IMR-90 (cell line): ENCODE measurements around the gene IGF2BP3. TPM values are rescaled to one million over a fixed set of nuclear protein-coding genes. Genes with fewer than 3 reads are reported as not detected.

Experiments
- ATAC-seq: fragments of 200-7000 bp; cut with Tn5 transposase; 2 replicates; pipeline ENCODE4 v1.9.1; 2020; ENCODE audit warnings: low read depth, mild to moderate bottlenecking, moderate library complexity
- BruUV-seq: library from RNA; stranded (reverse); fragments of 400-500 nt; replicated peaks from 2 replicates; lab custom pipeline; 2021; lab: Mats Ljungman, UMichigan
- CTCF ChIA-PET: fragments of 300-600 bp; formaldehyde crosslinking; extraction: SDS; loops from one replicate; lab custom pipeline; 2021; ENCODE audit warnings: antibody characterized with exemption; lab: Yijun Ruan, JAX
- POLR2A ChIA-PET: fragments of 300-600 bp; sonication (Branson Sonifier 250); formaldehyde crosslinking; loops from one replicate; lab custom pipeline; 2022; ENCODE audit warnings: antibody characterized with exemption; ENCODE audit not compliant: unreplicated experiment; lab: Charles Lee
- DNase-seq: peaks from one replicate; pipeline ENCODE4 v3.0.0; 2013
- H2AFZ ChIP-seq: replicated peaks from 2 replicates; pipeline ENCODE3; 2013; ENCODE audit warnings: low read length, mild to moderate bottlenecking; ENCODE audit not compliant: poor library complexity
- H2AK5ac ChIP-seq: 2 replicates; pipeline ENCODE4 v1.6.1; 2013; ENCODE audit warnings: low read depth, low read length, inconsistent platforms
- H2AK9ac ChIP-seq: replicated peaks from 2 replicates; pipeline ENCODE3; 2013; ENCODE audit warnings: mild to moderate bottlenecking, low read depth, low read length, moderate library complexity; ENCODE audit not compliant: poor library complexity
- H2BK120ac ChIP-seq: 2 replicates; pipeline ENCODE4 v1.6.1; 2013; ENCODE audit warnings: low read depth, low read length, inconsistent platforms
- H2BK15ac ChIP-seq: 3 replicates; pipeline ENCODE4 v1.6.1; 2013; ENCODE audit warnings: low read depth, low read length, inconsistent platforms
- H2BK20ac ChIP-seq: 2 replicates; pipeline ENCODE4 v1.6.1; 2013; ENCODE audit warnings: low read depth, mild to moderate bottlenecking, inconsistent platforms, low read length, moderate library complexity
- H2BK5ac ChIP-seq: 2 replicates; pipeline ENCODE4 v1.6.1; 2013; ENCODE audit warnings: mild to moderate bottlenecking, low read depth, low read length, inconsistent platforms; ENCODE audit not compliant: poor library complexity, severe bottlenecking
- H3K14ac ChIP-seq: replicated peaks from 2 replicates; pipeline ENCODE4 v1.6.1; 2013; ENCODE audit warnings: low read depth, low read length, inconsistent platforms
- H3K18ac ChIP-seq: 2 replicates; pipeline ENCODE4 v1.6.1; 2013; ENCODE audit warnings: low read depth, low read length, control low read depth
- H3K23ac ChIP-seq: 2 replicates; pipeline ENCODE4 v1.6.1; 2013; ENCODE audit warnings: low read depth, low read length, inconsistent platforms
- H3K27ac ChIP-seq: 2 replicates; pipeline ENCODE4 v1.5.1; 2013; ENCODE audit warnings: mild to moderate bottlenecking, control low read depth, low read length; ENCODE audit not compliant: insufficient read depth
- H3K27me3 ChIP-seq: 2 replicates; pipeline ENCODE4 v1.6.1; 2013; ENCODE audit warnings: low read length; ENCODE audit not compliant: control insufficient read depth, insufficient read depth
- H3K36me3 ChIP-seq: 2 replicates; pipeline ENCODE4 v1.6.1; 2013; ENCODE audit warnings: low read length, mixed read lengths; ENCODE audit not compliant: control insufficient read depth, insufficient read depth
- H3K4ac ChIP-seq: 2 replicates; pipeline ENCODE4 v1.6.1; 2013; ENCODE audit warnings: low read depth, low read length, inconsistent platforms
- H3K4me1 ChIP-seq: 2 replicates; pipeline ENCODE4 v1.6.1; 2013; ENCODE audit warnings: low read length, mixed read lengths; ENCODE audit not compliant: control insufficient read depth, insufficient read depth
- H3K4me2 ChIP-seq: 2 replicates; pipeline ENCODE4 v1.6.1; 2013; ENCODE audit warnings: low read depth, mild to moderate bottlenecking, control low read depth, low read length, moderate library complexity
- H3K4me3 ChIP-seq: 2 replicates; pipeline ENCODE4 v1.5.1; 2013; ENCODE audit warnings: low read depth, mild to moderate bottlenecking, control low read depth, low read length, moderate library complexity; ENCODE audit not compliant: insufficient read depth
- H3K56ac ChIP-seq: 2 replicates; pipeline ENCODE4 v1.6.1; 2013; ENCODE audit warnings: low read length, inconsistent platforms; ENCODE audit not compliant: insufficient read depth; ENCODE audit errors: extremely low read depth
- H3K79me1 ChIP-seq, 2 experiments: 2 replicates each; pipeline ENCODE4 v1.6.1; 2013; ENCODE audit warnings: low read length in 2 of 2, inconsistent platforms in 1 of 2, low read depth in 1 of 2
- H3K9ac ChIP-seq: 2 replicates; pipeline ENCODE4 v1.6.1; 2013; ENCODE audit warnings: low read depth, low read length, control low read depth
- H3K9me1 ChIP-seq: 2 replicates; pipeline ENCODE4 v1.6.1; 2013; ENCODE audit warnings: low read length, inconsistent platforms; ENCODE audit not compliant: insufficient read depth
- H3K9me3 ChIP-seq: 2 replicates; pipeline ENCODE4 v1.6.1; 2013; ENCODE audit warnings: low read length; ENCODE audit not compliant: control insufficient read depth, insufficient read depth
- H4K20me1 ChIP-seq: 2 replicates; pipeline ENCODE4 v1.6.1; 2013; ENCODE audit warnings: low read length, inconsistent platforms; ENCODE audit not compliant: insufficient read depth
- H4K5ac ChIP-seq: 2 replicates; pipeline ENCODE4 v1.6.1; 2013; ENCODE audit warnings: mild to moderate bottlenecking, low read depth, low read length, control low read depth
- H4K8ac ChIP-seq, 2 experiments: 2 replicates each; pipeline ENCODE4 v1.6.1; 2013; ENCODE audit warnings: low read depth in 2 of 2, low read length in 2 of 2, control low read depth in 1 of 2, inconsistent platforms in 1 of 2
- H4K91ac ChIP-seq: 2 replicates; pipeline ENCODE4 v1.6.1; 2013; ENCODE audit warnings: low read depth, low read length, inconsistent platforms; ENCODE audit not compliant: insufficient read depth
- BHLHE40 ChIP-seq: fragments of 150-350 bp; IDR thresholded peaks from 2 replicates; pipeline ENCODE4 v1.6.1; 2016; ENCODE audit warnings: mild to moderate bottlenecking, low read depth, low read length
- CTCF ChIP-seq: conservative IDR thresholded peaks from 2 replicates; pipeline ENCODE4 v1.5.1; 2012; ENCODE audit warnings: mild to moderate bottlenecking, low read depth, low read length, improper control_type of control experiment
- ELK1 ChIP-seq: fragments of 150-350 bp; IDR thresholded peaks from 2 replicates; pipeline ENCODE4 v1.6.1; 2016; ENCODE audit warnings: low read depth, mild to moderate bottlenecking, low read length, moderate library complexity, borderline replicate concordance
- FOS ChIP-seq: fragments of 150-350 bp; IDR thresholded peaks from 2 replicates; pipeline ENCODE4 v1.6.1; 2016; ENCODE audit warnings: low read depth, low read length
- MAFK ChIP-seq: IDR thresholded peaks from 2 replicates; pipeline ENCODE4 v1.6.1; 2012; ENCODE audit warnings: low read depth, low read length, improper control_type of control experiment
- MXI1 ChIP-seq: IDR thresholded peaks from 2 replicates; pipeline ENCODE4 v1.6.1; 2012; ENCODE audit warnings: low read depth, mild to moderate bottlenecking, low read length, moderate library complexity, borderline replicate concordance
- NFE2L2 ChIP-seq: fragments of 150-350 bp; IDR thresholded peaks from 2 replicates; pipeline ENCODE4 v1.6.1; 2016; ENCODE audit warnings: low read depth, mild to moderate bottlenecking, low read length
- POLR2A ChIP-seq: IDR thresholded peaks from 2 replicates; pipeline ENCODE4 v1.6.1; 2012; ENCODE audit warnings: mild to moderate bottlenecking, low read depth, low read length
- RAD21 ChIP-seq: IDR thresholded peaks from 2 replicates; pipeline ENCODE4 v1.6.1; 2012; ENCODE audit warnings: low read length, improper control_type of control experiment
- RCOR1 ChIP-seq: IDR thresholded peaks from 2 replicates; pipeline ENCODE4 v1.6.1; 2012; ENCODE audit warnings: mild to moderate bottlenecking, low read length, improper control_type of control experiment; ENCODE audit not compliant: insufficient replicate concordance
- RFX5 ChIP-seq: IDR thresholded peaks from 2 replicates; pipeline ENCODE4 v1.8.0; 2012; ENCODE audit warnings: low read depth, mild to moderate bottlenecking, low read length, moderate library complexity
- WGBS, 2 experiments: methylation state at CpG; one replicate each; pipeline versions ENCODE4 v1.1.5 to v1.1.7; 2013; ENCODE audit warnings: missing lambda C conversion rate in 2 of 2; ENCODE audit not compliant: insufficient read length in 1 of 2; ENCODE audit errors: extremely low coverage in 2 of 2; 5-methylcytosine and 5-hydroxymethylcytosine counted together
- dilution Hi-C: fragments of 300-500 bp; cut with HindIII; formaldehyde crosslinking; loops from one replicate; pipeline ENCODE4 v1.14.3; 2018; ENCODE audit warnings: low sequenced_read_pairs; ENCODE audit not compliant: unreplicated experiment
- in situ Hi-C: fragments of 300-500 bp; cut with MboI; formaldehyde crosslinking; loops from 3 replicates; pipeline ENCODE4 v1.14.3; 2019; ENCODE audit warnings: low sequenced_read_pairs, inconsistent platforms, mixed read lengths
- intact Hi-C: fragments of 100-400 bp; cut with micrococcal nuclease; formaldehyde crosslinking; loops from 2 replicates; pipeline ENCODE4 v1.10.0; 2022
- polyA plus RNA-seq, 3 experiments: library from polyadenylated mRNA; depleted of rRNA; stranded (reverse); fragments of >200 nt; gene quantifications; 2 replicates each; pipeline ENCODE4 v1.2.3, GENCODE V29; 2012; ENCODE audit warnings: low replicate concordance in 1 of 3
- total RNA-seq: library from RNA; depleted of rRNA; stranded (reverse); fragments of >200 nt; gene quantifications from 2 replicates; pipeline ENCODE4 v1.2.3, GENCODE V29; 2012
- TF ChIP-seq, protein P1 (sequence below): fragments of 150-350 bp; IDR thresholded peaks from 2 replicates; pipeline ENCODE4 v1.6.1; 2017; ENCODE audit warnings: mild to moderate bottlenecking, antibody characterized with exemption, low read length, low read depth

IGF2BP3 gene
- total and polyA plus RNA-seq, 2 of the 4 experiments (the other 2 are of a cell fraction) = 50.9 to 59.3 TPM

- ChIA-PET POLR2A (interaction anchor here (0.6 kb wide), 1 partner anchor 22 kb away, joined by 3 read pairs; no protein-coding TSS in a partner anchor), CTCF (interaction anchor here (0.6 to 2.0 kb wide), 5 partner anchors 13 to 1682 kb away, joined by 3 to 11 read pairs (median 3); no protein-coding TSS in a partner anchor)
- Histone ChIP-seq H2BK15ac (no peak overlapping the region), H3K9ac (no peak overlapping the region; the same call in 1 of the 2 replicates), H3K36me3 (no peaks in the 10 kb centered on the region), H3K4ac (peak overlapping the region; percentile 73; the same call in 1 of the 2 replicates), H3K14ac (peak overlapping the region; percentile 79; the same call in 1 of the 2 replicates), H3K4me3 (no peak overlapping the region), H2BK5ac (peak overlapping the region; percentile 41), H2AFZ (no peak overlapping the region), H2BK20ac (peak overlapping the region; percentile 70; the same call in 1 of the 2 replicates), H4K8ac (peak overlapping the region in 1 of 2 experiments; percentile 61; a peak in 3 of 4 replicates), H3K27ac (peak overlapping the region; percentile 30; the same call in 1 of the 2 replicates), H3K9me1 (peaks cover 6% of the 10 kb centered on the region), H3K18ac (peak overlapping the region; percentile 86; the same call in 1 of the 2 replicates), H3K27me3 (no peaks in the 10 kb centered on the region), H3K23ac (peak overlapping the region; percentile 73; the same call in 1 of the 2 replicates), H3K79me1 (peaks cover 18 to 52% of the 10 kb centered on the region in 2 experiments), H2BK120ac (peak overlapping the region; percentile 78), H2AK5ac (no peak overlapping the region), H4K5ac (peak overlapping the region; percentile 37; the same call in 1 of the 2 replicates), H2AK9ac (no peak overlapping the region), H4K20me1 (peaks cover 33% of the 10 kb centered on the region), H3K56ac (no peak overlapping the region), H3K4me2 (no peak overlapping the region), H3K9me3 (no peaks in the 10 kb centered on the region), H4K91ac (peak overlapping the region; percentile 53; the same call in 1 of the 2 replicates), H3K4me1 (peaks cover 13% of the 10 kb centered on the region)
- in situ Hi-C loops = no loop called here
- no CpG with 5 or more reads among the region's 4 CpGs for WGBS, 2 experiments
- DNase-seq (no peak), ATAC-seq (no peak)
- TF ChIP-seq BHLHE40 (no peak), RCOR1 (no peak), FOS (no peak), POLR2A (no peak), MXI1 (no peak), CTCF (no peak), RAD21 (no peak), MAFK (no peak), ELK1 (no peak), NFE2L2 (no peak), RFX5 (no peak)
- TF ChIP-seq, protein P1, sequence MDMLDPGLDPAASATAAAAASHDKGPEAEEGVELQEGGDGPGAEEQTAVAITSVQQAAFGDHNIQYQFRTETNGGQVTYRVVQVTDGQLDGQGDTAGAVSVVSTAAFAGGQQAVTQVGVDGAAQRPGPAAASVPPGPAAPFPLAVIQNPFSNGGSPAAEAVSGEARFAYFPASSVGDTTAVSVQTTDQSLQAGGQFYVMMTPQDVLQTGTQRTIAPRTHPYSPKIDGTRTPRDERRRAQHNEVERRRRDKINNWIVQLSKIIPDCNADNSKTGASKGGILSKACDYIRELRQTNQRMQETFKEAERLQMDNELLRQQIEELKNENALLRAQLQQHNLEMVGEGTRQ = no peak
- intact Hi-C loops = no loop called here
- no TSS peak for BruUV-seq
- dilution Hi-C loops = no loop called here
These were observed 39.4 kb downstream of the IGF2BP3 start for GRCh38 chr7:23430893-23431259.
